Fibroblast of the conjunctiva (primary cell): ENCODE measurements around the gene UPF3B.
"Not testable (repeated sequence)": the region's sequence is repeated elsewhere in the genome, so short reads cannot be mapped to it uniquely, and the experiment has no call there.

Experiments
- DNase-seq: peaks from one replicate; pipeline ENCODE4 v3.0.0-alpha.2; 2010; ENCODE audit warnings: low read depth

The UPF3B gene

GRCh38 chrX:119852382-119853353 is at the start of gene UPF3B:
UPF3B (minus strand) TSS chrX:119852963; CDS start chrX:119852928, 35 bp downstream.
- DNase-seq: peak; percentile 97

GRCh38 chrX:119900976-119901375 is 48.2 kb upstream of the UPF3B start:
- no peak for DNase-seq

GRCh38 chrX:119899125-119899524 is 46.4 kb upstream of the UPF3B start:
- no peak for DNase-seq

- no peak for DNase-seq
Measured at GRCh38 chrX:119895843-119896326, 43.1 kb upstream of the UPF3B start, which contains the start of gene AKAP14. AKAP14 (plus strand) TSS chrX:119895893; CDS start chrX:119903224, 7,331 bp downstream.

- DNase-seq: not testable (repeated sequence)
Measured at GRCh38 chrX:119891961-119892692, 39.4 kb upstream of the UPF3B start.

GRCh38 chrX:119890626-119891025 is 37.9 kb upstream of the UPF3B start:
- DNase-seq: not testable (repeated sequence)

GRCh38 chrX:119887721-119888425 is 35.1 kb upstream of the UPF3B start:
- peak; percentile 28 for DNase-seq

- DNase-seq: no peak
Measured at GRCh38 chrX:119885554-119886428, 33.0 kb upstream of the UPF3B start.

- DNase-seq: peak; percentile 42
Measured at GRCh38 chrX:119880552-119881437, 28.0 kb upstream of the UPF3B start.

- DNase-seq: no peak
Measured at GRCh38 chrX:119880076-119880475, 27.3 kb upstream of the UPF3B start.

GRCh38 chrX:119878740-119879139 is 26.0 kb upstream of the UPF3B start:
- no peak for DNase-seq

- DNase-seq: peak; percentile 67
Measured at GRCh38 chrX:119871599-119872395, 19.0 kb upstream of the UPF3B start, which contains the start of the genes NDUFA1 and RNF113A. NDUFA1 (plus strand) TSS chrX:119871832; CDS start chrX:119871912, 80 bp downstream. RNF113A (minus strand) TSS chrX:119871733; CDS start chrX:119871613, 120 bp downstream.

GRCh38 chrX:119871245-119871598 is 18.5 kb upstream of the UPF3B start:
- no peak for DNase-seq

- DNase-seq: no peak
Measured at GRCh38 chrX:119870626-119871131, 17.9 kb upstream of the UPF3B start.

GRCh38 chrX:119853444-119853843 is 681 bp upstream of the UPF3B start:
- no peak for DNase-seq

- DNase-seq: no peak
Measured at GRCh38 chrX:119833905-119834304, 18.9 kb downstream of the UPF3B start.

GRCh38 chrX:119828446-119828845 is 24.3 kb downstream of the UPF3B start:
- no peak for DNase-seq

- DNase-seq: peak; percentile 20
Measured at GRCh38 chrX:119826399-119826959, 26.3 kb downstream of the UPF3B start.
